ENCODE measurements around the gene DAB2IP. TPM values are rescaled to one million over a fixed set of nuclear protein-coding genes. Genes with fewer than 3 reads are reported as not detected.

The DAB2IP gene
- total RNA-seq, 1 donor from 2014 or later, result 71.6 TPM

DNA sequence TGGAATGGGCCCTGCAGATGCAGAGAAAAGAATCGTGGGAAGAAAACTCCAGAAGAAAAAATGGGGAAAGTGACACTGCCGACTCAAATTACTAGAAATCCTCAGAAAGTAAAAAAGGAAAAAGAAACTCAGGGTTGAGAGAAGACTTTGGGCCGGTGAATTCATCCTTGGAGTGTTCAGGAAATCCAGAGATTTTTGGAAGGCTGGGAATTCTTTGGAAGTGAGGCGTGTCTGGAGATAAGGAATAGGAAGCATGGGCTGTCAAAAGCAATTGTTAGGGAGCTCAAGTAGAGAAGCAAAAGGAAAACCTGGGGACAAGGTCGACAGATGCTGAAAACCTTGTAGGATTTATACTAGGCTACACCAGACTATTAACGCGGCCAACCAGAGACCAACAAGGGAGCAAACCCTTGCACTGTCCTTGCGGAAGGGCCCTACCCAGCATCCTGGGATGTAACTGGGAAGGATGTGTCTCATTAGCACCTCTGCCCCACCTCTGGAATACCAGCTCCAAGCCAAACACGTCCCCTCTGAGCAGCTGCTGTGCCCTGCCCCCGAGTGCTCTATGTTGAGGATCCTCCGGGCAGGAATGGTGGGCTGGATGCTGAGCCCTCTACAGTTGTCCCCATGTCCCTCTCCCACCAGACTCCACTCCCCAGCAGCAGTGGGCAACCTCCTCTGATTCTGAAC, 11.6 kb downstream of the DAB2IP start:
- TF ChIP-seq, protein P1, sequence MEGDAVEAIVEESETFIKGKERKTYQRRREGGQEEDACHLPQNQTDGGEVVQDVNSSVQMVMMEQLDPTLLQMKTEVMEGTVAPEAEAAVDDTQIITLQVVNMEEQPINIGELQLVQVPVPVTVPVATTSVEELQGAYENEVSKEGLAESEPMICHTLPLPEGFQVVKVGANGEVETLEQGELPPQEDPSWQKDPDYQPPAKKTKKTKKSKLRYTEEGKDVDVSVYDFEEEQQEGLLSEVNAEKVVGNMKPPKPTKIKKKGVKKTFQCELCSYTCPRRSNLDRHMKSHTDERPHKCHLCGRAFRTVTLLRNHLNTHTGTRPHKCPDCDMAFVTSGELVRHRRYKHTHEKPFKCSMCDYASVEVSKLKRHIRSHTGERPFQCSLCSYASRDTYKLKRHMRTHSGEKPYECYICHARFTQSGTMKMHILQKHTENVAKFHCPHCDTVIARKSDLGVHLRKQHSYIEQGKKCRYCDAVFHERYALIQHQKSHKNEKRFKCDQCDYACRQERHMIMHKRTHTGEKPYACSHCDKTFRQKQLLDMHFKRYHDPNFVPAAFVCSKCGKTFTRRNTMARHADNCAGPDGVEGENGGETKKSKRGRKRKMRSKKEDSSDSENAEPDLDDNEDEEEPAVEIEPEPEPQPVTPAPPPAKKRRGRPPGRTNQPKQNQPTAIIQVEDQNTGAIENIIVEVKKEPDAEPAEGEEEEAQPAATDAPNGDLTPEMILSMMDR (IDR thresholded peaks at IDR 0.05), result no peak
- H3K27ac ChIP-seq, result no peak overlapping the region
- H3K27me3 ChIP-seq, result no peaks in the 10 kb centered on the region
- DNase-seq (ENCODE audit: low spot score in 2 of 2), result no peak
- H3K4me3 ChIP-seq, result no peak overlapping the region
- H3K9me3 ChIP-seq, result no peaks in the 10 kb centered on the region
- H3K36me3 ChIP-seq, result no peaks in the 10 kb centered on the region
- intact Hi-C loops (cut with DNase I), result no loop called here
- peaks cover 0 to 5% of the 10 kb centered on the region in 2 donors for H3K4me1 ChIP-seq

DNA sequence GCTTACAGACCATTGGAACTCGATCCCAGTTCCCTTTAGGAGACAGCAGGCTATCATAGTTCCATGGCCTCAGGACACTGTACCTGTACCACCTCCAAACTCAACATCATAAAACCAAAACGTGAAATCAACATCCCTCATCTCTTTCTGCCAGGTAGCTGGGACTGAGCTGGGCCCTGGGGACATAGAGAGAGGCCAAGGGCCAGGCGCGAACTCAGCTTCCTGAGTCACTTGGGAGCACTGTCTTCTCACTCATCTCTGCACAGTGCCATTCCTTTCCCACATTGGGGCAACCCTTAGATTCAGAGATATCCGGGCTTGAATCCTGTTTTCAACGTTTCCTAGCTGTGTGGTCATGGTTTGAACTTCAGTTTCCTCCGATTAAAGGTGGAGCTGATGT, 12.2 kb downstream of the DAB2IP start:
- no peak overlapping the region for H3K27ac ChIP-seq
- no peak overlapping the region for H3K4me3 ChIP-seq
- no peaks in the 10 kb centered on the region for H3K27me3 ChIP-seq
- intact Hi-C loops (cut with DNase I), result no loop called here
- H3K4me1 ChIP-seq, result peaks cover 0 to 2% of the 10 kb centered on the region in 2 donors
- TF ChIP-seq, protein P1 (IDR thresholded peaks at IDR 0.05), result no peak
- no peaks in the 10 kb centered on the region for H3K9me3 ChIP-seq
- no peak for DNase-seq (ENCODE audit: low spot score in 2 of 2)
- no peaks in the 10 kb centered on the region for H3K36me3 ChIP-seq

DNA sequence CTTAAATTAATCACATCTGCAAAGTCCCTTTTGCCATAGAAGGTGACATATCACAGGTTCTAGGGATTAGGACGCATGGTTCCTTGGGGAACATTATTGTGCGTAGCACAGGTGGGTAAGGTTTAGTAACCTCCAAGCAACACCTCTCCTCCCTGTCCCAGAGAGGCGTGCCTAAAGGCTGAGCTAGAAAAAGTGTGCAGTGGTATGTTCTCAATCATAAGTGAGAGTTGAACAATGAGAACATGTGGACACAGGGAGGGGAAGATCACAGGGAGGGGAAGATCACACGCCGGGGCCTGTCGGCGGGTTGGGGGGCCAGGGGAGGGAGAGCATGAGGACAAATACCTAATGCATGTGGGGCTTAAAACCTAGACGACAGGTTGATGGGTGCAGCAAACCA, 14.9 kb downstream of the DAB2IP start:
- no peak overlapping the region for H3K4me3 ChIP-seq
- DNase-seq (ENCODE audit: low spot score in 2 of 2), result no peak
- no peaks in the 10 kb centered on the region for H3K27me3 ChIP-seq
- no peaks in the 10 kb centered on the region for H3K36me3 ChIP-seq
- TF ChIP-seq, protein P1 (IDR thresholded peaks at IDR 0.05), result no peak
- intact Hi-C loops (cut with DNase I), result no loop called here
- H3K9me3 ChIP-seq, result no peaks in the 10 kb centered on the region
- H3K4me1 ChIP-seq, result peaks cover 0 to 2% of the 10 kb centered on the region in 2 donors
- no peak overlapping the region for H3K27ac ChIP-seq

DNA sequence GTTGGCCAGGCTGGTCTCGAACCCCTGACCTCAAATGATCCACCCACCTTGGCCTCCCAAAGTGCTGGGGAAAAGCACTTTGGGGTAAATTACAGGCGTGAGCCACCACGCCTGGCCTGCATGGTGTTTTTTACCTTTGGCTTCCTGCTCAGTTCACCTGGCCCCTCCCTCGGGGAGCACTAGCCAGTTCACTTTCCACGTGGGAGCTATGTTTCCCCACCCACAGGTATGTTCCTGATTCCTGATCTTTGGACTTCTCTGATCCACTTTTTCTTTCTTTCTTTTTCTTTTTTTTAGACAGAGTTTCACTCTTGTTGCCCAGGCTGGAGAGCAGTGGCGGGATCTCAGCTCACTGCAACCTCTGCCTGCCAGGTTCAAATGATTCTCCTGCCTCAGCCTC, 15.8 kb downstream of the DAB2IP start:
- DNase-seq (ENCODE audit: low spot score in 2 of 2), result no peak
- H3K27ac ChIP-seq, result no peak overlapping the region
- H3K27me3 ChIP-seq, result no peaks in the 10 kb centered on the region
- no peaks in the 10 kb centered on the region for H3K36me3 ChIP-seq
- peaks cover 0 to 2% of the 10 kb centered on the region in 2 donors for H3K4me1 ChIP-seq
- no peak overlapping the region for H3K4me3 ChIP-seq
- H3K9me3 ChIP-seq, result no peaks in the 10 kb centered on the region
- intact Hi-C loops (cut with DNase I), result no loop called here
- TF ChIP-seq, protein P1 (IDR thresholded peaks at IDR 0.05), result no peak

DNA sequence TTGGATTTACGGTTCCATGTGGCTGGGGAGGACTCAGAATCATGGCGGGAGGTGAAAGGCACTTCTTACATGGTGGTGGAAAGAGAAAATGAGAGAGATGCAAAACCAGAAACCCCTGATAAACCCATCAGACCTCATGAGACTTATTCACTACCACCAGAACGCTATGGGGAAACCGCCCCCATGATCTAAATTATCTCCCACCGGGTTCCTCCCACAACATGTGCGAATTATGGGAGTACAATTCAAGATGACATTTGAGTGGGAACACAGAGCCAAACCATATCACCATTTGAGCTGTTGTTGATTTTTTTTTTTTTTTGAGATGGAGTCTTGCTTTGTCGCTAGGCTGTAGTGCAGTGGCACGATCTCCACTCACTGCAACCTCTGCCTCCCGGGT, 16.5 kb downstream of the DAB2IP start:
- H3K27me3 ChIP-seq, result no peaks in the 10 kb centered on the region
- no peaks in the 10 kb centered on the region for H3K9me3 ChIP-seq
- DNase-seq (ENCODE audit: low spot score in 2 of 2), result no peak
- H3K4me1 ChIP-seq, result no peaks in the 10 kb centered on the region
- TF ChIP-seq, protein P1 (IDR thresholded peaks at IDR 0.05), result no peak
- H3K27ac ChIP-seq, result no peak overlapping the region
- intact Hi-C loops (cut with DNase I), result no loop called here
- no peak overlapping the region for H3K4me3 ChIP-seq
- no peaks in the 10 kb centered on the region for H3K36me3 ChIP-seq

DNA sequence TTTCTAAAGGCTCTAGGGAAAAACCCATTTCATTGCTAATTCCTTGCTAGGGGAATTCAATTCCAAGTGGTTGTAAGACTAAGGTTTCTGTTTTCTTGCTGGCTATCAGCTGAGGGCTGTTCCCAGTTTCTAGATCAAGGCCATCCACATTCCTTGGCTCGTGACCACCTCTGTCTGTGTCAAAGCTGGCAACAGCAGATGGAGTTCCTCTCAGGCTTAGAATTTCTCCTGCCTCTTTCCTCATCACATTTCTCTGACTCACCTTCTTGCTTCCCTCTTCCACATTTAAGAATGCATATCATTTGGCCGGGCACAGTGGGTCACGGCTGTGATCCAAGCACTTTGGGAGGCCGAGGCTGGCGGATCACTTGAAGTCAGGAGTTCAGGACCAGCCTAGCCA, 19.0 kb downstream of the DAB2IP start:
- DNase-seq (ENCODE audit: low spot score in 2 of 2), result no peak
- no peak overlapping the region for H3K4me3 ChIP-seq
- no peaks in the 10 kb centered on the region for H3K4me1 ChIP-seq
- intact Hi-C loops (cut with DNase I), result no loop called here
- no peaks in the 10 kb centered on the region for H3K9me3 ChIP-seq
- no peak overlapping the region for H3K27ac ChIP-seq
- no peaks in the 10 kb centered on the region for H3K27me3 ChIP-seq
- no peaks in the 10 kb centered on the region for H3K36me3 ChIP-seq
- TF ChIP-seq, protein P1 (IDR thresholded peaks at IDR 0.05), result no peak
